ENCODE measurements around the gene RASSF1.
"Not testable (repeated sequence)": the region's sequence is repeated elsewhere in the genome, so short reads cannot be mapped to it uniquely, and the experiment has no call there.

RASSF1 gene

GRCh38 chr3:50322386-50323091 is 18.1 kb downstream of the RASSF1 start, which contains the start of gene HYAL2:
Gene HYAL2, minus strand, starts transcription at chr3:50322745. Its CDS starts 2,256 bp downstream, at chr3:50320489.
- DNase-seq: no peak

DNA sequence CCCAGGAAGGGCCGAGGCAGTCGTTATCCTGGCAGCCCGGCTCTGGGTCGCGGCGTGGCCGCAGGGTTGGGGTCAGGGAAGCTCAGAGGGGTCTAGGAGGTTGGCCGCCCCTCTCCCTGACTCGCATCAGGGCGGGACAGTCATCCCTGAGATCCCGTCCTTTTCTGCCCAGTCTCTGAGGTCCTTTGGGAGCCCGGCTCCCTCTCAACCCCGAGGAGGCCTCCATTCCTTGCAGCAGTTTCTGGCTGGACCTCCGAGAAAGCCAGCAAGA is 18.6 kb downstream of the RASSF1 start:
- DNase-seq: no peak

DNA sequence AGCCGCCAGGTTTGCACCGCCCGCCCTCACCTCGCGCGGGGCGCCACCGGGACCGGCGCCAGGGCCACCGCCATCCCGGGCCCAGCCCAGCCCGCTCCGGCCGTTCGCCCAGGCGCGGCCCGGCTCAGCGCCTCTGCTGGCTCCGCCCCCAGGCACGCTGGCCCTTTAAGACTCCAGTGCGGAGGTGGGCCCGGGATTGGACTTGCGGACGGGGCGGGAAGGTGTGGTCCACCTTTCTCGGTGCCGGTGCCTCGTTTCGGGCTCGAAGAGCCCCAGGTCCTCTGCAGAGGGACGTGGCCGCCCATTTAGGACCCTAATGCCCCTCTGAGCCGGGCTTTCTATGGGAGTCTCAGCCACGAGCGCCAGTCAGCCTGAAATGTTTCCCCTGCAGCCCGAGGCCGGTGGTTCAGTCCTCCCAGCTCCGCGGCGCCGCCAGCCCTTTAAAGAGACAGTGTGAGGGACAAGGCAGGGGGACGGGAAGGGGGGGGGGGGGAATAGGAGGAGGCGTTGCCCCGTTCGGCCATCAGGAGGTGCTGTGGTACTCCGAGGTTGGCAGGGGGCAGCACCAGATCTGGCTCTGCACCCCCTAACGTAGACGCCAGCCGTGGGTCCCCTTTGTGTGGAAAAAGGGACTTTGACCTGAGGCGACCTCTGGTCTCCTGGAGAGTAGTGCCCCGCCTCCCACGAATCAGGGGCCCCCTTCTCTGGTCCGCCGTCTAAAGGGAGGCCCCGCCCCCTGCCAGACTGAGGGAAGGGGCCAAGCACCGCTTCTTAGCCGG is 19.1 kb downstream of the RASSF1 start:
- peak; percentile 74 to 79 (median 78) for DNase-seq

GRCh38 chr3:50320853-50321335 is 19.7 kb downstream of the RASSF1 start:
- DNase-seq: peak; percentile 44 to 74 (median 52)

GRCh38 chr3:50319894-50320625 is 20.6 kb downstream of the RASSF1 start:
- no peak for DNase-seq

- DNase-seq: no peak
These were observed 21.3 kb downstream of the RASSF1 start for GRCh38 chr3:50319181-50319893.

GRCh38 chr3:50318615-50319014 is 22.0 kb downstream of the RASSF1 start:
- no peak for DNase-seq

DNA sequence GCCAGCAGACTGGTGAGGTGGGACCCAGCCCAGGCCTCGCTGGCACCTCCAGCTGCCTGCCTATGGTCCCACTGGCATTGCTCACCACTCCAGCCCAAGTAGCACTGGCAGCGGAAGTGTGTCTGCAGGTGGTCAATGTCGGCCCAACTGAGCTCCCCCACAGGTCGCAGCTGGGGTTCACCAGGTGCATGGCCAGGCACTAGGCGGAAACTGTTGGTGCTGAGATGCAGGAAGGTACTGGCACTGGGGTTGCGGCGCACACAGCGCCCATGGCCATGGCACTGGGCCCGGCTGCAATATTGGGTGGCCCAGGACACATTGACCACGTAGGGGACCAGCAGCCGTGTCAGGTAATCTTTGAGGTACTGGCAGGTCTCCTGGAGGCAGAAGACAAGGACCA is 22.5 kb downstream of the RASSF1 start:
- DNase-seq: no peak

- DNase-seq: no peak
These were observed 23.3 kb downstream of the RASSF1 start for GRCh38 chr3:50317300-50317699.

DNA sequence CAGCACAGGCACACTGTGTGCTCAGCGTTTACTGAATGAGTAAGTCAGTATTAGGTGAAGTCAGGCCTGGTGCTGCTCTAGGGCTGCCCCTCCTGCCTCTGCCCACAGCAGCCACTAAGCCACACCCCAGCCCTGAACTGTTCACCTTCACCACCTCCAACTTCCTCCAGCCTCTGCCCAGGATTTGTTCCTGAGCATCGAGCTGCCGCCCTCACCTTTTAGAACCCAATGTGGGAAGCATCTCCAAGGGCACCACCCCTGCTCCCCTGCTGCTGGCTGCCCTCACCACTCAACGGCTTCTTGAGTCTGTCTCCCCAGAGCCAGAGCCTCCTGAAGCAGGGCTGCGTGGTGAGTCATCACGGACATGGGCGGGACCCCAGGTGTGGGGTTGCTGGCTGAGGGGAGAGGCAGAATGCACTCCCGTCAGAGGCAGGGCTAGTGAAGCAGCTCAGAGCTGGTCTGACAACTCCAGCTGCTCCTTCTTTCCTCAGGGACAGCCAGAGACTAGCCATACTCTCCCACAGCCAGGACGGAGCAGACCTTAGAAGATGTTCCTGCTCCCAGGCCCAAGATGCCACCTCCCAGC is 23.9 kb downstream of the RASSF1 start:
- peak in 1 of 4 experiments; percentile 14 for DNase-seq

- DNase-seq: no peak
These were observed 25.8 kb downstream of the RASSF1 start for GRCh38 chr3:50314816-50315215.

GRCh38 chr3:50314342-50314741 is 26.3 kb downstream of the RASSF1 start:
- DNase-seq: no peak

DNA sequence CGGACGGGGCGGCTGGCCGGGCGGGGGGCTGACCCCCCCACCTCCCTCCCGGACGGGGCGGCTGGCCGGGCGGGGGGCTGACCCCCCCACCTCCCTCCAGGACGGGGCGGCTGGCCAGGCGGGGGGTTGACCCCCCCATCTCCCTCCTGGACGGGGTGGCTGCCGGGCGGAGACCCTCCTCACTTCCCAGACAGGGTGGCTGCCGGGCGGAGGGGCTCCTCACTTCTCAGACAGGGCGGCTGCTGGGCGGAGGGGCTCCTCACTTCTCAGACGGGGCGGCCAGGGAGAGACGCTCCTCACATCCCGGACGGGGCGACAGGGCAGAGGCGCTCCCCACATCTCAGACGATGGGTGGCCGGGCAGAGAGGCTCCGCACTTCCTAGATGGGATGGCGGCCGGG is 28.6 kb downstream of the RASSF1 start:
- DNase-seq: not testable (repeated sequence)

GRCh38 chr3:50304601-50305000 is 36.0 kb downstream of the RASSF1 start:
- no peak for DNase-seq

- DNase-seq: no peak
These were observed 37.4 kb downstream of the RASSF1 start, which contains the start of gene HYAL1 for GRCh38 chr3:50303013-50303815. Gene HYAL1, minus strand, starts transcription at chr3:50303574. Its CDS starts 618 bp downstream, at chr3:50302956.

DNA sequence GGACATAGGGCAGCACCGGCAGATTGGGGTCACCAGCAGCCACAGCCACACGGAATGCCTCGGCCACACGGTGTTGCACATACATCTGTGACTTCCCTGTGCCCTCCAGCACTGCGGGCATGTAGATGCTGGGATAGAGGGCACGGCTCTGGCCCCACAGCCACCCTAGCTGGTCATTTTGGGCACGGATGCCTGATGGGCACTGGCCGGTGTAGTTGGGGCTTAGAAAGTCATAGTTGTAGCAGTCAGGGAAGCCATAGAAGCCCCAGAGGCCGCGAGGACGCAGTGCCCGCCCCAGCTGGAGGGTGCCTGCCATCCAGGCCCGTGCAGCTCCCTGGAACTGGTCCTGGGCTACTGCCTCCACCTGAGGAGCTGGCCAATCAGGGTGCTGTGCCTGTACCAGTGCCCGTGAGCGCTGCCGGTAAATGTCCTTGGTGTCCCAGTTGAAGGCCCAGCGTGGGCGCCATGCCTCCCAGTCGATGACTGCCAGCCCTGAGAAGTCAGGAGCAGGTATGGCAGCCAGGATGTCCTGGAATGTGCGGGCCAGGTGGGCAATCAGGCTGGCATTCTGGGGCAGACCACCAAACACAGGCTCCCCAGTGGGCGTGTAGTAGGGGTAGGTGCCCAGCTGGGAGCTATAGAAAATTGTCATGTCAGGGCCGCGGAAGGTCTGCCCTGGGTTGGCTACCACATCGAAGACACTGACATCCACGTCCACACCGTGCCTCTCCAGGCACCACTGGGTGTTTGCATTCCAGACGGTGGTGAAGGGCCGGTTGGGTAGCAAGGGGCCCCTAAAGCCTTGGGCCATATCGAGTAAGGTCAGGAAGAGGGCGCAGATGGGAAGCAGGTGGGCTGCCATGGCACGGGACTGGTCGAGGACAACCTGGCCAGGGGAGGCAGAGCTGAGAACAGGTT is 38.3 kb downstream of the RASSF1 start:
- DNase-seq: no peak

- DNase-seq: no peak
These were observed 39.9 kb downstream of the RASSF1 start for GRCh38 chr3:50300681-50301254.

DNA sequence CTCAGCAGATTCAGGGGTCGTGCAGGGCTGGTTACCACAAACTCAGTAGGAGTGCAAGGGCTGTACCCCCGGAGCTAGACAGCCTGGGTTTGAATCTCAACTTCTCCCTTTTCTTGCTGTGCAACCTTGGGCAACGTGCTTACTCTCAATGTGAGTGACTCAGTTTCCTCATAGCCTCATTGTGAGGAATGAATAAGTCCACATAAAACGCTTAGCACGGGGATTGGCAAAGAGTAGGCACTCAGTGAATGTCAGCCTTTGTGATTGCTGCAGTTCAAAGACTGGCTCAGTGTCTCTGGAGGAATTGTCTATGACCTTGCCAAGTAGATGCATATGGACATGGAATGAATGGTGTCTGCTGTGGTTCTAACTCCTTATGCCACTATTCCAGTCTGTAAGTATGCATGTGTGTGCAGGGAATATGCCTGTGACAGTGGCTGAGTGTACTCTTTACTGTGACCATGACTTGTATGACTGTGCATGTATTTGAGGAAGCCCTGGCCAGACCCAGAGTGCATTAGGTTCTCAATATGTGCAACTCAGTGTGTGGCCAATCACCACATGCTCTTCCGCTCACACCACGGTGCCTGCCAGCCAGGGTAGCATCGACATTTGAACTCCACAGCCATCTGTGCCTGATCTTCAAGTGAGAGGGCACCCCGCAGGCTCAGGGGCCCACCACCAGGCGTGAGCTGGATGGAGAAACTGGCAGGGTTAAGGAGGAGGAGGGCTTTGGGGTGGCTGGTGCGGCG is 40.5 kb downstream of the RASSF1 start:
- DNase-seq: no peak

- DNase-seq: no peak
These were observed 41.1 kb downstream of the RASSF1 start for GRCh38 chr3:50299638-50299928.
